Measurements from ENCODE around the gene CDRT15.

GRCh38 chr17:14207791-14208190, 28.9 kb downstream of the CDRT15 start:
- no peak for TF ChIP-seq CTCF (IDR thresholded peaks at IDR 0.05)
- TF ChIP-seq POLR2A (IDR thresholded peaks at IDR 0.05) = no peak

Measured in tibial nerve (tissue), 3 donors.